Activated T-helper 9 cell treated with anti-CD3 and anti-CD28 coated beads, Interleukin-2, amount 50 U/mL, for 16 hours (primary cell): ENCODE data around the gene SLC6A4.
"Not testable (repeated sequence)": the region's sequence is repeated elsewhere in the genome, so short reads cannot be mapped to it uniquely, and the experiment has no call there.

Source experiments
- DNase-seq: peaks from one replicate; pipeline ENCODE4 v3.0.0-alpha.2; 2020; ENCODE audit warnings: low read depth

SLC6A4 gene

GRCh38 chr17:30219315-30219714, 16.2 kb downstream of the SLC6A4 start:
- DNase-seq = no peak

- DNase-seq = no peak
Measured at GRCh38 chr17:30218799-30219198, 16.7 kb downstream of the SLC6A4 start.

- DNase-seq = no peak
Measured at GRCh38 chr17:30217746-30218245, 17.7 kb downstream of the SLC6A4 start.

- no peak for DNase-seq
Measured at GRCh38 chr17:30217054-30217453, 18.4 kb downstream of the SLC6A4 start.

GRCh38 chr17:30212750-30213149, 22.7 kb downstream of the SLC6A4 start:
- no peak for DNase-seq

GRCh38 chr17:30211371-30211770, 24.1 kb downstream of the SLC6A4 start:
- no peak for DNase-seq

- no peak for DNase-seq
Measured at GRCh38 chr17:30210901-30211300, 24.6 kb downstream of the SLC6A4 start.

- DNase-seq = no peak
Measured at GRCh38 chr17:30210366-30210765, 25.1 kb downstream of the SLC6A4 start.

- no peak for DNase-seq
Measured at GRCh38 chr17:30209930-30210329, 25.6 kb downstream of the SLC6A4 start.

GRCh38 chr17:30208214-30208613, 27.3 kb downstream of the SLC6A4 start:
- no peak for DNase-seq

GRCh38 chr17:30207655-30208054, 27.8 kb downstream of the SLC6A4 start:
- no peak for DNase-seq

GRCh38 chr17:30203471-30203981, 32.0 kb downstream of the SLC6A4 start:
- no peak for DNase-seq

GRCh38 chr17:30200656-30201055, 34.8 kb downstream of the SLC6A4 start:
- DNase-seq = not testable (repeated sequence)

- DNase-seq = no peak
Measured at GRCh38 chr17:30200106-30200505, 35.4 kb downstream of the SLC6A4 start.

GRCh38 chr17:30199600-30199999, 35.9 kb downstream of the SLC6A4 start:
- no peak for DNase-seq

- no peak for DNase-seq
Measured at GRCh38 chr17:30197416-30197815, 38.1 kb downstream of the SLC6A4 start.

GRCh38 chr17:30196504-30196903, 39.0 kb downstream of the SLC6A4 start:
- DNase-seq = no peak

- no peak for DNase-seq
Measured at GRCh38 chr17:30191072-30191471, 44.4 kb downstream of the SLC6A4 start.

- DNase-seq = no peak
Measured at GRCh38 chr17:30188211-30188939, 47.1 kb downstream of the SLC6A4 start.

- no peak for DNase-seq
Measured at GRCh38 chr17:30187573-30187972, 47.9 kb downstream of the SLC6A4 start.

GRCh38 chr17:30186761-30187160, 48.7 kb downstream of the SLC6A4 start:
- DNase-seq = no peak

- DNase-seq = no peak
Measured at GRCh38 chr17:30176855-30177254, 58.6 kb downstream of the SLC6A4 start.

GRCh38 chr17:30174556-30174955, 60.9 kb downstream of the SLC6A4 start:
- no peak for DNase-seq

- DNase-seq = no peak
Measured at GRCh38 chr17:30173649-30174048, 61.8 kb downstream of the SLC6A4 start.
